OCI-LY1 (cell line): ENCODE measurements around the gene ZNF677.

Experiments
- EZH2 ChIP-seq: fragments of 200-600 bp; sonication (generic), shearing (Covaris generic); IDR thresholded peaks from 2 replicates; pipeline ENCODE4 v1.8.0; 2017; ENCODE audit warnings: borderline replicate concordance, mixed run types, mild to moderate bottlenecking, antibody characterized with exemption, low read length, moderate library complexity, mixed read lengths
- TF ChIP-seq, protein P1 (sequence below): fragments of 200-600 bp; sonication (generic), shearing (Covaris generic); IDR thresholded peaks from 2 replicates; pipeline ENCODE4 v1.5.1; 2017; ENCODE audit warnings: mild to moderate bottlenecking, antibody characterized with exemption, low read length, moderate library complexity, mixed read lengths

DNA sequence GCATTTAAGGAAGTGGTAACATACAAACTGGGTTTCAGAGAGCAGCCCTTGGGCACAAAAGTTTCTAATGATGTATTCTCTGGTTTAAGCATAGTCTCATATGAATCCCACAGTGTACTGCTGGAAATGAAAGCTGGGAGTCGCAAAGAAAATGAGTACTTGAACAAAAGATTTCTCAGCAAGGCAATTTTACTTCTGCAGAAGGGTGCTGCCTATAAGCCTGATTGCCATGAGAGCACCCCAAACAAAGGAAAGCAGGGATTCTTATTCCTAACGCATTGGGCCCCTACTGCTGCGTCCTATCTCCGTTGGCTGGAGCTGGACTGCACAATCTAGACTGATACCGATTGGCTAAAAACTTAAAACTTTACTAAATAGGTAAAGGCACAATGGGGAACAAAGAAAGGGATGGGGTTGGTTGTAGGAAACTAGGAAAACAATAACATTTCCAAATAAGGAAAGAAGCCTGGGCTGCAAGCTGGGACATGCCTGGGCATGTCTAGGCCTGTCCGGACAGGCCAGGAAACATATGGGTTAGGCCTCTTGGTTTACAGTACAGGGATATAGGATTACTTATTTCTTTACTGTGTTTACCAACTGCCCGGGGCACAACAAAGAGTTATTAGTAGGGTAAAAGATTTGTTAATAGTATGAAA is 40.2 kb upstream of the ZNF677 start:
- TF ChIP-seq, protein P1, sequence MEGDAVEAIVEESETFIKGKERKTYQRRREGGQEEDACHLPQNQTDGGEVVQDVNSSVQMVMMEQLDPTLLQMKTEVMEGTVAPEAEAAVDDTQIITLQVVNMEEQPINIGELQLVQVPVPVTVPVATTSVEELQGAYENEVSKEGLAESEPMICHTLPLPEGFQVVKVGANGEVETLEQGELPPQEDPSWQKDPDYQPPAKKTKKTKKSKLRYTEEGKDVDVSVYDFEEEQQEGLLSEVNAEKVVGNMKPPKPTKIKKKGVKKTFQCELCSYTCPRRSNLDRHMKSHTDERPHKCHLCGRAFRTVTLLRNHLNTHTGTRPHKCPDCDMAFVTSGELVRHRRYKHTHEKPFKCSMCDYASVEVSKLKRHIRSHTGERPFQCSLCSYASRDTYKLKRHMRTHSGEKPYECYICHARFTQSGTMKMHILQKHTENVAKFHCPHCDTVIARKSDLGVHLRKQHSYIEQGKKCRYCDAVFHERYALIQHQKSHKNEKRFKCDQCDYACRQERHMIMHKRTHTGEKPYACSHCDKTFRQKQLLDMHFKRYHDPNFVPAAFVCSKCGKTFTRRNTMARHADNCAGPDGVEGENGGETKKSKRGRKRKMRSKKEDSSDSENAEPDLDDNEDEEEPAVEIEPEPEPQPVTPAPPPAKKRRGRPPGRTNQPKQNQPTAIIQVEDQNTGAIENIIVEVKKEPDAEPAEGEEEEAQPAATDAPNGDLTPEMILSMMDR: no peak
- TF ChIP-seq EZH2: no peak
